K562 (cell line): Measurements from ENCODE around the gene PITPNC1.

Source experiments
- ESRRA ChIP-seq: fragments of 450-650 bp; IDR thresholded peaks from 2 replicates; pipeline ENCODE4 v1.6.1; 2014; ENCODE audit warnings: low read depth, mild to moderate bottlenecking, moderate library complexity, borderline replicate concordance
- ILF3 ChIP-seq: fragments of 450-650 bp; IDR thresholded peaks from 2 replicates; pipeline ENCODE4 v1.6.1; 2018; ENCODE audit warnings: antibody characterized with exemption, mild to moderate bottlenecking, moderate library complexity, borderline replicate concordance
- IRF2 ChIP-seq: sonication (generic); formaldehyde crosslinking; IDR thresholded peaks from 2 replicates; pipeline ENCODE4 v1.8.1; 2022; ENCODE audit warnings: mild to moderate bottlenecking, missing genetic modification reagents
- SAFB2 ChIP-seq: fragments of 200-400 bp; formaldehyde crosslinking; IDR thresholded peaks from 2 replicates; pipeline ENCODE4 v1.6.1; 2018; ENCODE audit warnings: borderline replicate concordance, low read length, low read depth, moderate library complexity; ENCODE audit not compliant: severe bottlenecking

GRCh38 chr17:67386965-67387551 is 10.0 kb downstream of the PITPNC1 start:
- no peak for TF ChIP-seq ILF3
- no peak for TF ChIP-seq SAFB2
- TF ChIP-seq IRF2 (CRISPR knock-in tag), result no peak
- no peak for TF ChIP-seq ESRRA
